IMR-90 (cell line): ENCODE results near the gene MALL. TPM values are rescaled to one million over a fixed set of nuclear protein-coding genes. Genes with fewer than 3 reads are reported as not detected.
A peak's percentile ranks its signal among the peaks of the same experiment; 100 is the strongest.

Source experiments
- ATAC-seq: fragments of 200-7000 bp; cut with Tn5 transposase; 2 replicates; pipeline ENCODE4 v1.9.1; 2020; ENCODE audit warnings: low read depth, mild to moderate bottlenecking, moderate library complexity
- BruUV-seq: library from RNA; stranded (reverse); fragments of 400-500 nt; replicated peaks from 2 replicates; lab custom pipeline; 2021; lab: Mats Ljungman, UMichigan
- CTCF ChIA-PET: fragments of 300-600 bp; formaldehyde crosslinking; extraction: SDS; loops from one replicate; lab custom pipeline; 2021; ENCODE audit warnings: antibody characterized with exemption; lab: Yijun Ruan, JAX
- POLR2A ChIA-PET: fragments of 300-600 bp; sonication (Branson Sonifier 250); formaldehyde crosslinking; loops from one replicate; lab custom pipeline; 2022; ENCODE audit warnings: antibody characterized with exemption; ENCODE audit not compliant: unreplicated experiment; lab: Charles Lee
- DNase-seq: peaks from one replicate; pipeline ENCODE4 v3.0.0; 2013
- H2AFZ ChIP-seq: replicated peaks from 2 replicates; pipeline ENCODE3; 2013; ENCODE audit warnings: low read length, mild to moderate bottlenecking; ENCODE audit not compliant: poor library complexity
- H2AK5ac ChIP-seq: 2 replicates; pipeline ENCODE4 v1.6.1; 2013; ENCODE audit warnings: low read depth, low read length, inconsistent platforms
- H2AK9ac ChIP-seq: replicated peaks from 2 replicates; pipeline ENCODE3; 2013; ENCODE audit warnings: mild to moderate bottlenecking, low read depth, low read length, moderate library complexity; ENCODE audit not compliant: poor library complexity
- H2BK120ac ChIP-seq: 2 replicates; pipeline ENCODE4 v1.6.1; 2013; ENCODE audit warnings: low read depth, low read length, inconsistent platforms
- H2BK15ac ChIP-seq: 3 replicates; pipeline ENCODE4 v1.6.1; 2013; ENCODE audit warnings: low read depth, low read length, inconsistent platforms
- H2BK20ac ChIP-seq: 2 replicates; pipeline ENCODE4 v1.6.1; 2013; ENCODE audit warnings: low read depth, mild to moderate bottlenecking, inconsistent platforms, low read length, moderate library complexity
- H2BK5ac ChIP-seq: 2 replicates; pipeline ENCODE4 v1.6.1; 2013; ENCODE audit warnings: mild to moderate bottlenecking, low read depth, low read length, inconsistent platforms; ENCODE audit not compliant: poor library complexity, severe bottlenecking
- H3K14ac ChIP-seq: replicated peaks from 2 replicates; pipeline ENCODE4 v1.6.1; 2013; ENCODE audit warnings: low read depth, low read length, inconsistent platforms
- H3K18ac ChIP-seq: 2 replicates; pipeline ENCODE4 v1.6.1; 2013; ENCODE audit warnings: low read depth, low read length, control low read depth
- H3K23ac ChIP-seq: 2 replicates; pipeline ENCODE4 v1.6.1; 2013; ENCODE audit warnings: low read depth, low read length, inconsistent platforms
- H3K27ac ChIP-seq: 2 replicates; pipeline ENCODE4 v1.5.1; 2013; ENCODE audit warnings: mild to moderate bottlenecking, control low read depth, low read length; ENCODE audit not compliant: insufficient read depth
- H3K27me3 ChIP-seq: 2 replicates; pipeline ENCODE4 v1.6.1; 2013; ENCODE audit warnings: low read length; ENCODE audit not compliant: control insufficient read depth, insufficient read depth
- H3K36me3 ChIP-seq: 2 replicates; pipeline ENCODE4 v1.6.1; 2013; ENCODE audit warnings: low read length, mixed read lengths; ENCODE audit not compliant: control insufficient read depth, insufficient read depth
- H3K4ac ChIP-seq: 2 replicates; pipeline ENCODE4 v1.6.1; 2013; ENCODE audit warnings: low read depth, low read length, inconsistent platforms
- H3K4me1 ChIP-seq: 2 replicates; pipeline ENCODE4 v1.6.1; 2013; ENCODE audit warnings: low read length, mixed read lengths; ENCODE audit not compliant: control insufficient read depth, insufficient read depth
- H3K4me2 ChIP-seq: 2 replicates; pipeline ENCODE4 v1.6.1; 2013; ENCODE audit warnings: low read depth, mild to moderate bottlenecking, control low read depth, low read length, moderate library complexity
- H3K4me3 ChIP-seq: 2 replicates; pipeline ENCODE4 v1.5.1; 2013; ENCODE audit warnings: low read depth, mild to moderate bottlenecking, control low read depth, low read length, moderate library complexity; ENCODE audit not compliant: insufficient read depth
- H3K56ac ChIP-seq: 2 replicates; pipeline ENCODE4 v1.6.1; 2013; ENCODE audit warnings: low read length, inconsistent platforms; ENCODE audit not compliant: insufficient read depth; ENCODE audit errors: extremely low read depth
- H3K79me1 ChIP-seq, 2 experiments: 2 replicates each; pipeline ENCODE4 v1.6.1; 2013; ENCODE audit warnings: low read length in 2 of 2, inconsistent platforms in 1 of 2, low read depth in 1 of 2
- H3K9ac ChIP-seq: 2 replicates; pipeline ENCODE4 v1.6.1; 2013; ENCODE audit warnings: low read depth, low read length, control low read depth
- H3K9me1 ChIP-seq: 2 replicates; pipeline ENCODE4 v1.6.1; 2013; ENCODE audit warnings: low read length, inconsistent platforms; ENCODE audit not compliant: insufficient read depth
- H3K9me3 ChIP-seq: 2 replicates; pipeline ENCODE4 v1.6.1; 2013; ENCODE audit warnings: low read length; ENCODE audit not compliant: control insufficient read depth, insufficient read depth
- H4K20me1 ChIP-seq: 2 replicates; pipeline ENCODE4 v1.6.1; 2013; ENCODE audit warnings: low read length, inconsistent platforms; ENCODE audit not compliant: insufficient read depth
- H4K5ac ChIP-seq: 2 replicates; pipeline ENCODE4 v1.6.1; 2013; ENCODE audit warnings: mild to moderate bottlenecking, low read depth, low read length, control low read depth
- H4K8ac ChIP-seq, 2 experiments: 2 replicates each; pipeline ENCODE4 v1.6.1; 2013; ENCODE audit warnings: low read depth in 2 of 2, low read length in 2 of 2, control low read depth in 1 of 2, inconsistent platforms in 1 of 2
- H4K91ac ChIP-seq: 2 replicates; pipeline ENCODE4 v1.6.1; 2013; ENCODE audit warnings: low read depth, low read length, inconsistent platforms; ENCODE audit not compliant: insufficient read depth
- BHLHE40 ChIP-seq: fragments of 150-350 bp; IDR thresholded peaks from 2 replicates; pipeline ENCODE4 v1.6.1; 2016; ENCODE audit warnings: mild to moderate bottlenecking, low read depth, low read length
- CEBPB ChIP-seq: IDR thresholded peaks from 2 replicates; pipeline ENCODE4 v1.6.1; 2012; ENCODE audit warnings: low read depth, low read length, improper control_type of control experiment
- CHD1 ChIP-seq: IDR thresholded peaks from 2 replicates; pipeline ENCODE4 v1.6.1; 2012; ENCODE audit warnings: low read depth, low read length, improper control_type of control experiment
- CTCF ChIP-seq: conservative IDR thresholded peaks from 2 replicates; pipeline ENCODE4 v1.5.1; 2012; ENCODE audit warnings: mild to moderate bottlenecking, low read depth, low read length, improper control_type of control experiment
- POLR2A ChIP-seq: IDR thresholded peaks from 2 replicates; pipeline ENCODE4 v1.6.1; 2012; ENCODE audit warnings: mild to moderate bottlenecking, low read depth, low read length
- RAD21 ChIP-seq: IDR thresholded peaks from 2 replicates; pipeline ENCODE4 v1.6.1; 2012; ENCODE audit warnings: low read length, improper control_type of control experiment
- RFX5 ChIP-seq: IDR thresholded peaks from 2 replicates; pipeline ENCODE4 v1.8.0; 2012; ENCODE audit warnings: low read depth, mild to moderate bottlenecking, low read length, moderate library complexity
- SMC3 ChIP-seq: fragments of 150-350 bp; IDR thresholded peaks from 2 replicates; pipeline ENCODE4 v1.6.1; 2016; ENCODE audit warnings: low read depth, mild to moderate bottlenecking, antibody characterized with exemption, low read length, moderate library complexity
- WGBS, 2 experiments: methylation state at CpG; one replicate each; pipeline versions ENCODE4 v1.1.5 to v1.1.7; 2013; ENCODE audit warnings: missing lambda C conversion rate in 2 of 2; ENCODE audit not compliant: insufficient read length in 1 of 2; ENCODE audit errors: extremely low coverage in 2 of 2; 5-methylcytosine and 5-hydroxymethylcytosine counted together
- dilution Hi-C: fragments of 300-500 bp; cut with HindIII; formaldehyde crosslinking; loops from one replicate; pipeline ENCODE4 v1.14.3; 2018; ENCODE audit warnings: low sequenced_read_pairs; ENCODE audit not compliant: unreplicated experiment
- in situ Hi-C: fragments of 300-500 bp; cut with MboI; formaldehyde crosslinking; loops from 3 replicates; pipeline ENCODE4 v1.14.3; 2019; ENCODE audit warnings: low sequenced_read_pairs, inconsistent platforms, mixed read lengths
- intact Hi-C: fragments of 100-400 bp; cut with micrococcal nuclease; formaldehyde crosslinking; loops from 2 replicates; pipeline ENCODE4 v1.10.0; 2022
- polyA plus RNA-seq, 3 experiments: library from polyadenylated mRNA; depleted of rRNA; stranded (reverse); fragments of >200 nt; gene quantifications; 2 replicates each; pipeline ENCODE4 v1.2.3, GENCODE V29; 2012; ENCODE audit warnings: low replicate concordance in 1 of 3
- total RNA-seq: library from RNA; depleted of rRNA; stranded (reverse); fragments of >200 nt; gene quantifications from 2 replicates; pipeline ENCODE4 v1.2.3, GENCODE V29; 2012

Gene MALL
- total and polyA plus RNA-seq, 2 of the 4 experiments (the other 2 are of a cell fraction), result 1.6 TPM

- no TSS peak for BruUV-seq
- dilution Hi-C loops, result no loop called here
These were observed 13.5 kb downstream of the MALL start for GRCh38 chr2:110101901-110102803.

More at GRCh38 chr2:110101901-110102803, 13.5 kb downstream of the MALL start:
- 0% methylated on average over 1 of the region's 9 CpGs; no CpG with 5 or more reads in 1 of the 2 experiments for WGBS, 2 experiments
- peak overlapping the region; percentile 61 for H3K9ac ChIP-seq
- POLR2A ChIA-PET, result no interaction called here
- peaks cover 42% of the 10 kb centered on the region for H3K9me1 ChIP-seq
- peak overlapping the region; percentile 99 for H2BK5ac ChIP-seq
- H3K14ac ChIP-seq, result peak overlapping the region; percentile 99
- peak overlapping the region; percentile 98 for H4K8ac ChIP-seq
- H4K91ac ChIP-seq, result peak overlapping the region; percentile 99
- H3K36me3 ChIP-seq, result no peaks in the 10 kb centered on the region
- H3K27me3 ChIP-seq, result no peaks in the 10 kb centered on the region
- H2AFZ ChIP-seq, result peak overlapping the region; percentile 80
- H3K4me2 ChIP-seq, result peak overlapping the region; percentile 67
- peaks cover 31% of the 10 kb centered on the region for H3K4me1 ChIP-seq
- H2BK20ac ChIP-seq, result peak overlapping the region; percentile 96
- in situ Hi-C loops, result no loop called here
- H2AK9ac ChIP-seq, result peak overlapping the region; percentile 99
- peak overlapping the region; percentile 94 for H3K27ac ChIP-seq
- H3K18ac ChIP-seq, result peak overlapping the region; percentile 92
- H3K9me3 ChIP-seq, result no peaks in the 10 kb centered on the region
- H3K4ac ChIP-seq, result peak overlapping the region; percentile 99
- intact Hi-C loops, result no loop called here
- H2BK120ac ChIP-seq, result peak overlapping the region; percentile 100
- no peak overlapping the region for H3K4me3 ChIP-seq
- peak overlapping the region; percentile 98 for H3K56ac ChIP-seq
- H4K5ac ChIP-seq, result peak overlapping the region; percentile 97
- peaks cover 0 to 4% of the 10 kb centered on the region in 2 experiments; a peak in 1 of 4 replicates for H3K79me1 ChIP-seq
- DNase-seq (peak; percentile 17), ATAC-seq (no peak)
- CTCF ChIA-PET, result no interaction called here
- no peaks in the 10 kb centered on the region for H4K20me1 ChIP-seq
- peak overlapping the region; percentile 100 for H2BK15ac ChIP-seq
- TF ChIP-seq SMC3, result no peak
- no peak for TF ChIP-seq BHLHE40
- TF ChIP-seq POLR2A, result no peak
- no peak for TF ChIP-seq CHD1
- TF ChIP-seq CEBPB, result no peak
- no peak for TF ChIP-seq CTCF
- TF ChIP-seq RFX5, result no peak
- no peak for TF ChIP-seq RAD21
- H2AK5ac ChIP-seq, result peak overlapping the region; percentile 99
- H3K23ac ChIP-seq, result peak overlapping the region; percentile 94
